Adrenal gland (tissue), 5 donors: ENCODE measurements around the gene BACH2.

Experiments
- POLR2A ChIP-seq, 2 donors: fragments of 450-650 bp; IDR thresholded peaks; one replicate each; pipeline ENCODE4 v1.6.1; 2017; ENCODE audit warnings: antibody characterized with exemption in 2 of 2, mild to moderate bottlenecking in 2 of 2, moderate library complexity in 1 of 2
- TF ChIP-seq, protein P1 (sequence below), 6 experiments: fragments of 450-650 bp in 4 of 6; fragments of 200-600 bp in 2 of 6; sonication (generic) in 1 of 6; IDR thresholded peaks; 1 replicate in 5 of 6; 2 replicates in 1 of 6; pipeline versions ENCODE4 v1.5.1 to v1.8.0; 2016 to 2021; ENCODE audit warnings: antibody characterized with exemption in 6 of 6, mild to moderate bottlenecking in 2 of 6, moderate library complexity in 1 of 6
- donor health status: DM: no; HTN: no; CAD: no.

DNA sequence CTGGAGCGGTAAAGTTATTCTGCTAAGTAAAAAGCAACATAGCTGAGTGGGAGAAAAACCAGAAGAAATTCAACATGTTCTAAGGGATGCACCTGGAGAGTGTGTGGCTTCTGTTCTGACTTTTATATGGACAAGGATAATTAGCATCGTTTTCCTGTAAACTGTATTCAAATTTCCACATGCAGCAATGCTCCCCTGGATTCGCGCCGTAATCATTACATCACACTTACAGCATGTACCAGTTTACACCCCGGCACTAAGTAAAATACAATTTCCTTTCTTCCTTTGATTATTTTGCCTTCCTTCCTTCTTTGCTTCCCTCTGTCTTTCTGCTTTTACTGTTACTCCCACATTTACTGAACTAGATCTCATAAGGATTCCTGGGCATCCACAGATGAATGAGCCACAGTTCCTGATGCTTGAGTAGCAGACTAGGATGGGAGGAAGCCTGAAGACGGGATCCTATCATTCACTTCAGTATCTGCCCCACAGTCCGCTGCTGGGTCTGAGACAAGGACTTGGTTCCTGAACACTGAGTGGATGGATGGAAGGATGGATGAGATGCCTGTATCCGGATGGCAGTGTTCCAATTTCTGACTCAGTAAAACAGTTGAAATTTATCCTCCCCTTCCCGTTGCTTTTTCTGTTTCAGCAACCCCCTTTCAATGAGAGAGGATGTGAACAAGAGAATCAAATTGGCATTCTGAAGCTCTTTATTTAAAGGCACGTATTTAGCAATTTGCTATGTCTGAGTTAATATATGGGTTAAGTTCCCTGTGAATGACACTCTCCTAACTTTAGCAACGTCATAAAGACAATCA, 227.7 kb downstream of the BACH2 start:
- TF ChIP-seq, protein P1, sequence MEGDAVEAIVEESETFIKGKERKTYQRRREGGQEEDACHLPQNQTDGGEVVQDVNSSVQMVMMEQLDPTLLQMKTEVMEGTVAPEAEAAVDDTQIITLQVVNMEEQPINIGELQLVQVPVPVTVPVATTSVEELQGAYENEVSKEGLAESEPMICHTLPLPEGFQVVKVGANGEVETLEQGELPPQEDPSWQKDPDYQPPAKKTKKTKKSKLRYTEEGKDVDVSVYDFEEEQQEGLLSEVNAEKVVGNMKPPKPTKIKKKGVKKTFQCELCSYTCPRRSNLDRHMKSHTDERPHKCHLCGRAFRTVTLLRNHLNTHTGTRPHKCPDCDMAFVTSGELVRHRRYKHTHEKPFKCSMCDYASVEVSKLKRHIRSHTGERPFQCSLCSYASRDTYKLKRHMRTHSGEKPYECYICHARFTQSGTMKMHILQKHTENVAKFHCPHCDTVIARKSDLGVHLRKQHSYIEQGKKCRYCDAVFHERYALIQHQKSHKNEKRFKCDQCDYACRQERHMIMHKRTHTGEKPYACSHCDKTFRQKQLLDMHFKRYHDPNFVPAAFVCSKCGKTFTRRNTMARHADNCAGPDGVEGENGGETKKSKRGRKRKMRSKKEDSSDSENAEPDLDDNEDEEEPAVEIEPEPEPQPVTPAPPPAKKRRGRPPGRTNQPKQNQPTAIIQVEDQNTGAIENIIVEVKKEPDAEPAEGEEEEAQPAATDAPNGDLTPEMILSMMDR (IDR thresholded peaks at IDR 0.05), result no peak
- TF ChIP-seq POLR2A (IDR thresholded peaks at IDR 0.05), result no peak
